Suprapubic skin (tissue), 4 donors: ENCODE measurements around the gene SLC25A29.

ENCODE experiments used
- CTCF ChIP-seq, 2 donors: fragments of 200-600 bp in 1 of 2; fragments of 450-650 bp in 1 of 2; sonication (generic) in 1 of 2; IDR thresholded peaks; one replicate each; pipeline ENCODE4 v1.5.1; 2016 to 2019; ENCODE audit warnings: antibody characterized with exemption in 2 of 2, mild to moderate bottlenecking in 1 of 2, moderate library complexity in 1 of 2
- POLR2A ChIP-seq, 2 donors: fragments of 450-650 bp; IDR thresholded peaks; one replicate each; pipeline ENCODE4 v1.6.1; 2017; ENCODE audit warnings: antibody characterized with exemption in 2 of 2, mild to moderate bottlenecking in 2 of 2, moderate library complexity in 2 of 2
- POLR2AphosphoS5 ChIP-seq, 3 donors: sonication (generic); formaldehyde crosslinking; IDR thresholded peaks; one replicate each; pipeline ENCODE4 v1.6.1; 2017; ENCODE audit warnings: antibody characterized with exemption in 3 of 3

- TF ChIP-seq CTCF (IDR thresholded peaks at IDR 0.05) (no peak), POLR2AphosphoS5 (IDR thresholded peaks at IDR 0.05) (no peak), POLR2A (IDR thresholded peaks at IDR 0.05) (no peak)
Measured at GRCh38 chr14:100325958-100326357, 19.7 kb upstream of the SLC25A29 start.
